Esophagus muscularis mucosa (tissue), 4 donors: ENCODE results near the gene ZCCHC12. TPM values are rescaled to one million over a fixed set of nuclear protein-coding genes. Genes with fewer than 3 reads are reported as not detected.
A peak's percentile ranks its signal among the peaks of the same experiment; 100 is the strongest.

Experiments
- DNase-seq: peaks from one replicate; pipeline ENCODE4 v3.0.0-alpha.2; 2017; ENCODE audit errors: extremely low spot score
- H3K27ac ChIP-seq, 4 donors: fragments of 200-600 bp; sonication (generic); replicated peaks in 1 of 4; 1 replicate in 3 of 4; 2 replicates in 1 of 4; pipeline ENCODE4 v1.5.1; 2016 to 2019; ENCODE audit warnings: mild to moderate bottlenecking in 1 of 4
- H3K27me3 ChIP-seq, 4 donors: fragments of 200-600 bp; sonication (generic); one replicate each; pipeline versions ENCODE4 v1.5.1 to v1.6.0; 2016 to 2019
- H3K36me3 ChIP-seq, 4 donors: fragments of 200-600 bp; sonication (generic); one replicate each; pipeline ENCODE4 v1.5.1; 2016 to 2019
- H3K4me1 ChIP-seq, 4 donors: fragments of 200-600 bp; sonication (generic); one replicate each; pipeline ENCODE4 v1.5.1; 2016 to 2019
- H3K4me3 ChIP-seq, 4 donors: fragments of 200-600 bp; sonication (generic); 1 replicate in 2 of 4; 2 replicates in 2 of 4; pipeline ENCODE4 v1.5.1; 2016 to 2019; ENCODE audit warnings: mild to moderate bottlenecking in 4 of 4, moderate library complexity in 1 of 4
- H3K9me3 ChIP-seq, 4 donors: fragments of 200-600 bp; sonication (generic); 1 replicate in 3 of 4; 2 replicates in 1 of 4; pipeline ENCODE4 v1.5.1; 2016 to 2019
- EP300 ChIP-seq: sonication (generic); formaldehyde crosslinking; IDR thresholded peaks from one replicate; pipeline ENCODE4 v1.6.1; 2017; ENCODE audit warnings: antibody characterized with exemption
- POLR2A ChIP-seq: fragments of 450-650 bp; IDR thresholded peaks from one replicate; pipeline ENCODE4 v1.6.1; 2017; ENCODE audit warnings: antibody characterized with exemption, moderate library complexity, mild to moderate bottlenecking, low read depth
- POLR2AphosphoS5 ChIP-seq, 2 donors: sonication (generic); formaldehyde crosslinking; IDR thresholded peaks; one replicate each; pipeline ENCODE4 v1.6.1; 2017; ENCODE audit warnings: antibody characterized with exemption in 2 of 2
- WGBS: methylation state at CpG from one replicate; pipeline ENCODE4 v1.1.5; 2018; 5-methylcytosine and 5-hydroxymethylcytosine counted together
- intact Hi-C: fragments of 100-400 bp; cut with DNase I; formaldehyde crosslinking; loops from one replicate; pipeline ENCODE4 v1.15.1; 2023
- total RNA-seq, 4 donors: library from RNA; depleted of rRNA; stranded (reverse); fragments of >200 nt; gene quantifications; one replicate each; pipeline versions ENCODE4 v1.1.0 to v1.2.1, GENCODE V29; 2016
- TF ChIP-seq, protein P1 (sequence below), 3 experiments: fragments of 200-600 bp in 2 of 3; fragments of 450-650 bp in 1 of 3; sonication (generic) in 2 of 3; IDR thresholded peaks; one replicate each; pipeline ENCODE4 v1.5.1; 2017 to 2019; ENCODE audit warnings: antibody characterized with exemption in 3 of 3, mild to moderate bottlenecking in 2 of 3, moderate library complexity in 1 of 3

ZCCHC12 gene
- total RNA-seq, 4 donors from 2014 or later: 0.11 to 1.2 (median 0.45) TPM; not detected in 1

DNA sequence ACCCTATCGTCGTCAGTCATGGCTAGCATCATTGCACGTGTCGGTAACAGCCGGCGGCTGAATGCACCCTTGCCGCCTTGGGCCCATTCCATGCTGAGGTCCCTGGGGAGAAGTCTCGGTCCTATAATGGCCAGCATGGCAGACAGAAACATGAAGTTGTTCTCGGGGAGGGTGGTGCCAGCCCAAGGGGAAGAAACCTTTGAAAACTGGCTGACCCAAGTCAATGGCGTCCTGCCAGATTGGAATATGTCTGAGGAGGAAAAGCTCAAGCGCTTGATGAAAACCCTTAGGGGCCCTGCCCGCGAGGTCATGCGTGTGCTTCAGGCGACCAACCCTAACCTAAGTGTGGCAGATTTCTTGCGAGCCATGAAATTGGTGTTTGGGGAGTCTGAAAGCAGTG is 1.6 kb downstream of the ZCCHC12 start:
- Histone ChIP-seq H3K4me1 (peaks cover 0 to 17% (median 12%) of the 10 kb centered on the region in 4 donors), H3K9me3 (peaks cover 0 to 4% (median 0%) of the 10 kb centered on the region in 4 donors), H3K36me3 (no peaks in the 10 kb centered on the region), H3K4me3 (no peak overlapping the region), H3K27ac (no peak overlapping the region), H3K27me3 (peaks cover 0 to 4% (median 0%) of the 10 kb centered on the region in 4 donors)
- TF ChIP-seq POLR2A: no peak
- TF ChIP-seq, protein P1, sequence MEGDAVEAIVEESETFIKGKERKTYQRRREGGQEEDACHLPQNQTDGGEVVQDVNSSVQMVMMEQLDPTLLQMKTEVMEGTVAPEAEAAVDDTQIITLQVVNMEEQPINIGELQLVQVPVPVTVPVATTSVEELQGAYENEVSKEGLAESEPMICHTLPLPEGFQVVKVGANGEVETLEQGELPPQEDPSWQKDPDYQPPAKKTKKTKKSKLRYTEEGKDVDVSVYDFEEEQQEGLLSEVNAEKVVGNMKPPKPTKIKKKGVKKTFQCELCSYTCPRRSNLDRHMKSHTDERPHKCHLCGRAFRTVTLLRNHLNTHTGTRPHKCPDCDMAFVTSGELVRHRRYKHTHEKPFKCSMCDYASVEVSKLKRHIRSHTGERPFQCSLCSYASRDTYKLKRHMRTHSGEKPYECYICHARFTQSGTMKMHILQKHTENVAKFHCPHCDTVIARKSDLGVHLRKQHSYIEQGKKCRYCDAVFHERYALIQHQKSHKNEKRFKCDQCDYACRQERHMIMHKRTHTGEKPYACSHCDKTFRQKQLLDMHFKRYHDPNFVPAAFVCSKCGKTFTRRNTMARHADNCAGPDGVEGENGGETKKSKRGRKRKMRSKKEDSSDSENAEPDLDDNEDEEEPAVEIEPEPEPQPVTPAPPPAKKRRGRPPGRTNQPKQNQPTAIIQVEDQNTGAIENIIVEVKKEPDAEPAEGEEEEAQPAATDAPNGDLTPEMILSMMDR (IDR thresholded peaks at IDR 0.05): no peak
- no peak for TF ChIP-seq EP300
- TF ChIP-seq POLR2AphosphoS5 (IDR thresholded peaks at IDR 0.05): no peak
- WGBS: 71% methylated on average over 15 of the region's 16 CpGs
- DNase-seq: no peak
- intact Hi-C loops: no loop called here

GRCh38 chrX:118839334-118839958 is 15.8 kb downstream of the ZCCHC12 start:
- DNase-seq: no peak
- intact Hi-C loops: no loop called here
- Histone ChIP-seq H3K27ac (peak overlapping the region in 1 of 4 donors; percentile 10), H3K4me3 (peak overlapping the region; percentile 50 to 63 (median 52)), H3K36me3 (no peaks in the 10 kb centered on the region), H3K4me1 (peaks cover 0 to 6% (median 3%) of the 10 kb centered on the region in 4 donors), H3K9me3 (no peaks in the 10 kb centered on the region), H3K27me3 (no peaks in the 10 kb centered on the region)
- TF ChIP-seq EP300 (no peak), POLR2AphosphoS5 (IDR thresholded peaks at IDR 0.05) (peak in 1 of 2 donors; percentile 59), POLR2A (no peak)
- TF ChIP-seq, protein P1 (IDR thresholded peaks at IDR 0.05): peak; percentile 65 to 82 (median 68)
- 64% methylated on average over 7 of the region's 50 CpGs for WGBS

DNA sequence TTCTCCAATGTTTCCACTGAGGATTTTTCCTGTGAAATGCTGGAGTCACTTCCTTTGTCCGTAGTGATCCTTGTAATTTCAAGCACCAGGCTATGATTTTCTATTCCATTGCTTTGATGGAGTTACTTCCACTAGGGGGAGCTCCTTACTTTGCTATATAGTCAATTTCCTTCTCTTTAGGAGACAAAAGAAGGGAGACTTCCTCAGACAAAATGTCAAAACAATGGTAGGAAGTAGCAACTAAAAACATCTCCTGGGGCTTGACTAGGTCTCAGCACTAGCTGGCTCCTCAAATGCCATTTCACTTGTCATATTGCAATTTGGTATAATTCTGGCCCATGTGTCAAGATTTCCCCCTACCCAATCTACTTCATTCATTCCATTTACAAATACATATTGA is 24.1 kb downstream of the ZCCHC12 start:
- no peaks in the 10 kb centered on the region for H3K36me3 ChIP-seq
- 14% methylated on average over 1 of the region's 1 CpG for WGBS
- DNase-seq: no peak
- no peaks in the 10 kb centered on the region for H3K27me3 ChIP-seq
- TF ChIP-seq EP300: no peak
- TF ChIP-seq, protein P1 (IDR thresholded peaks at IDR 0.05): peak; percentile 52 to 66 (median 55)
- H3K27ac ChIP-seq: no peak overlapping the region
- no peaks in the 10 kb centered on the region for H3K4me1 ChIP-seq
- H3K4me3 ChIP-seq: no peak overlapping the region
- H3K9me3 ChIP-seq: no peaks in the 10 kb centered on the region
- intact Hi-C loops: loop anchor here (2.0 to 10.0 kb wide), 3 partner anchors 127 to 219 kb away; partner anchors contain the start of gene LONRF3

GRCh38 chrX:118853596-118853995 is 30.0 kb downstream of the ZCCHC12 start:
- WGBS: 44% methylated on average over 3 of the region's 3 CpGs

More at GRCh38 chrX:118853596-118853995, 30.0 kb downstream of the ZCCHC12 start:
- intact Hi-C loops: no loop called here
- H3K4me1 ChIP-seq: no peaks in the 10 kb centered on the region
- no peaks in the 10 kb centered on the region for H3K27me3 ChIP-seq
- H3K27ac ChIP-seq: no peak overlapping the region
- H3K4me3 ChIP-seq: no peak overlapping the region
- no peak for DNase-seq
- no peaks in the 10 kb centered on the region for H3K9me3 ChIP-seq
- no peaks in the 10 kb centered on the region for H3K36me3 ChIP-seq
- TF ChIP-seq EP300 (no peak), POLR2AphosphoS5 (IDR thresholded peaks at IDR 0.05) (no peak), POLR2A (no peak)
- TF ChIP-seq, protein P1 (IDR thresholded peaks at IDR 0.05): no peak
